Activated T-helper 1 cell treated with anti-CD3 and anti-CD28 coated beads, Interleukin-12 subunit alpha, Interleukin-12 subunit beta, Interleukin-2, Interleukin-4 antibody, amounts not matched to agents 30 ng/mL and 10 ng/mL and 1 ng/mL, durations not matched to agents 14 hours and 24 hours and 36 hours (primary cell): Measurements from ENCODE around the gene CCDC30. TPM values are rescaled to one million over a fixed set of nuclear protein-coding genes. Genes with fewer than 3 reads are reported as not detected.
"Not testable (repeated sequence)": the region's sequence is repeated elsewhere in the genome, so short reads cannot be mapped to it uniquely, and the experiment has no call there.

Source experiments
- DNase-seq: peaks from one replicate; pipeline ENCODE4 v3.0.0; 2021; ENCODE audit warnings: low spot score
- H3K27ac Mint-ChIP-seq: one replicate; pipeline ENCODE4 v1.8.0; 2021; ENCODE audit warnings: mild to moderate bottlenecking, mixed read lengths
- H3K27me3 Mint-ChIP-seq: one replicate; pipeline ENCODE4 v1.8.0; 2022; ENCODE audit warnings: mild to moderate bottlenecking, moderate library complexity, mixed read lengths; ENCODE audit not compliant: insufficient read depth
- H3K36me3 Mint-ChIP-seq: one replicate; pipeline ENCODE4 v1.8.0; 2021; ENCODE audit warnings: low read depth, mixed read lengths
- H3K4me1 Mint-ChIP-seq: one replicate; pipeline ENCODE4 v1.8.0; 2021; ENCODE audit warnings: low read depth, mixed read lengths
- H3K4me3 Mint-ChIP-seq: one replicate; pipeline ENCODE4 v1.8.0; 2021; ENCODE audit warnings: mild to moderate bottlenecking, moderate library complexity, mixed read lengths
- H3K9me3 Mint-ChIP-seq: one replicate; pipeline ENCODE4 v1.8.0; 2021; ENCODE audit warnings: mixed read lengths
- intact Hi-C: fragments of 100-400 bp; cut with micrococcal nuclease; formaldehyde crosslinking; loops from one replicate; pipeline ENCODE4 v1.15.1; 2024
- total RNA-seq: library from RNA; stranded (reverse); gene quantifications from 2 replicates; pipeline ENCODE4 v1.2.3, GENCODE V29; 2022

The CCDC30 gene
- total RNA-seq, 1 donor from 2014 or later, result 1.0 TPM

DNA sequence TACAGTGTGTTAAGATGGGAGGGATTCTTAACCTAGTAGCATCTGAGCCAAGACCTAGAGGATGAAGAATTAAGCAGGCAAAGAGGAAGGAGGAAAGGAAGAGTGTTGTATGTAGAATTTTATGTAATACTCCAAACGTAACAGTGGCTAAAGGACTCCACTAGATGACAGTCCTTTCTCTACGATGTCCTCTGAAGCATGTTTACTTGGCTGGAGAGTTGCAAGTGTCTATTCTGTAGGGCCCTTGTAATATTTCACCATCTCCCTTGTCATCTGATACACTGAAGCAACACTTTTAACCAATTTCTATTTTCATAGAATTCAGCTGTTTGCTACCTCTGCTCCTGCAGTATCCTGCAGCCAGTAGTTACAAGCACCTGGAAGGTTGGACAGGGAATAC lies 217.0 kb downstream of the CCDC30 start:
- no peaks in the 10 kb centered on the region for H3K9me3 Mint-ChIP-seq
- no peak for DNase-seq
- no peak overlapping the region for H3K27ac Mint-ChIP-seq
- H3K4me3 Mint-ChIP-seq, result peak overlapping the region; percentile 93
- H3K27me3 Mint-ChIP-seq, result no peaks in the 10 kb centered on the region
- H3K36me3 Mint-ChIP-seq, result peaks cover 49% of the 10 kb centered on the region
- H3K4me1 Mint-ChIP-seq, result peaks cover 39% of the 10 kb centered on the region
- intact Hi-C loops, result loop anchor here (5.0 kb wide), 4 partner anchors 242 to 1292 kb away; partner anchors contain the start of genes ATP6V0B, DPH2, ELOVL1 and KDM4A

DNA sequence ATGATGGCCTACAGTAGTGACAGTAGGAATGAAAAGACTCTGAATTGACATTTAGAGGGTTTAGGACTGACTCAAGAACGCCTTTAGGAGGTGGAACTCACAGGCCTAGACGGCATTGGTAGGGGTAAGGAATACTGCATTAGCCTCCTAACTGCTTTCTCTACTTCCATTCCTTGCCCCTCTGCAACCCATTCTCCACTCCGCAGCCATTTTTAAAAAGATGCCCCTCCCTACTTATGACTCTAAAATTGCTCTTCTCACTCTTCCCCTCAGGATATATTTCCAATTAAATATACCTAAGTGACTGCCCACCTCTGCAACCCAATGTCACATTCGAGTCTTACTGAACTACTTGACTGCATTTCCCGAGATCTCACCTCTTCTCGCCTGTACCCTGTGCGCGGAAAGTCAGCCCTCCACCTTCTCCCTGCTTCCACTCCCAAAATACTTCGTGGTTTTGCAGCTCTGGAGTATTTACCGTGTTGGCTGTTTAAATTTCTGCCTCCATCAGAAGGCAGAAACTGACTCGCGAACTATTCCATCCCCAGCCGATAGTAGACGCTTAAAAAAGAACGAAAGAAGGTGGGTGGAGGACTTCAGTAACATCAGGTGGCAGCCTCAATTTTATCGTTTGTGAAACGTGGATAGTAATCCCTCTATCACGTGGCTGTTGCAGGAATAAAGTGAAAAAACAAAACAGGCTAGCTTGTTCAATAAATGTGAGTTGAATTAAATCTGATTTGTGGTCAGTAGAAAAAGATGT lies 218.0 kb downstream of the CCDC30 start:
- DNase-seq, result no peak
- intact Hi-C loops, result loop anchor here (1.0 to 5.0 kb wide), 5 partner anchors 8 to 1291 kb away; partner anchors contain the start of genes ATP6V0B, DPH2, ELOVL1 and KDM4A
- Mint-ChIP-seq H3K4me1 (peaks cover 49% of the 10 kb centered on the region), H3K27me3 (no peaks in the 10 kb centered on the region), H3K27ac (peak overlapping the region; percentile 94), H3K36me3 (peaks cover 44% of the 10 kb centered on the region), H3K9me3 (no peaks in the 10 kb centered on the region), H3K4me3 (peak overlapping the region; percentile 93)

DNA sequence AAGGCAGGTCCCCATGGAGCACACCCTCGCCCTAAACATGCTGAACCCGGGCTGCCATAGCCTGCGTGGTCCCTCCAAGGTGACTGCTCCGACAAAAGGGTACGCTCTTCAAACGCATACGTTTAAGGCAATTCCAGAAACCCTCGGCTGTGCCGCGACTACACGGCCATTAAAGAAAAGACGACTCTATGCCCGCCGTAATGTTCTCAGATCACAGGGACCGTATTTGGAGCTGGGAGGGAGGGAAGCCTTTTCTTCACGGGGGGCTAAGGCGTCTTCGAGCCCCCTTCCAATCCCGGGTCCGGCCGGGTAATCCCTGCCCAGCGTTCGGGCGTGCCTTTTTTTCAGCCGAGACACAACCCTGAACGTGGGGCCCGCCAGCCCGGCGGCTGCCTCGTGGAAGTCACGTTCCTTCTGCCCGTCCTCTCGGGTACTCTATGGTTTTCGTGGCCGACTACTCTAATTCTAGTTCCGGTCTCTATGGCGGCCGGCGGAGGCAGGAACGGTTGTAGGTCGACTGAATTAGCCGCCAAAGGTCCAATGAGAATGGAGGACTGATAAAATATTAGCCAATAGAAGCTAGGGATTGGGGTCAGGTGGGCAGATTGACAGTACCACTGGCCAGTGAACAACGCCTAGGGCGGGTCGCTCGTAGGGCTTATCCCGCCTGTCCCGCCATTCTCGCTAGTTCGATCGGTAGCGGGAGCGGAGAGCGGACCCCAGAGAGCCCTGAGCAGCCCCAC lies 218.8 kb downstream of the CCDC30 start, which contains the start of gene YBX1:
Gene YBX1, plus strand, starts transcription at position 678 of the 743 bp plus-strand sequence. CDS start 148 bp downstream, outside the sequence.
- peak within 1 kb of the TSS; percentile 94 for H3K27ac Mint-ChIP-seq

DNA sequence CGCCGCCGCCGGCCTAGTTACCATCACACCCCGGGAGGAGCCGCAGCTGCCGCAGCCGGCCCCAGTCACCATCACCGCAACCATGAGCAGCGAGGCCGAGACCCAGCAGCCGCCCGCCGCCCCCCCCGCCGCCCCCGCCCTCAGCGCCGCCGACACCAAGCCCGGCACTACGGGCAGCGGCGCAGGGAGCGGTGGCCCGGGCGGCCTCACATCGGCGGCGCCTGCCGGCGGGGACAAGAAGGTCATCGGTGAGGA lies 219.3 kb downstream of the CCDC30 start:
- not testable (repeated sequence) for DNase-seq, H3K9me3 Mint-ChIP-seq, H3K27me3 Mint-ChIP-seq
- peaks cover 46% of the 10 kb centered on the region for H3K36me3 Mint-ChIP-seq
- intact Hi-C loops, result loop anchor here (1.0 to 5.0 kb wide), 12 partner anchors 24 to 1290 kb away; partner anchors contain the start of genes ATP6V0B, C1orf50, CCDC30 and DPH2
- H3K4me1 Mint-ChIP-seq, result peaks cover 61% of the 10 kb centered on the region
- peak overlapping the region; percentile 94 for H3K27ac Mint-ChIP-seq
- peak overlapping the region; percentile 93 for H3K4me3 Mint-ChIP-seq

More for the DNA sequence above, 218.8 kb downstream of the CCDC30 start, which contains the start of gene YBX1:
- Mint-ChIP-seq H3K4me3 (peak within 1 kb of the TSS; percentile 97), H3K27me3 (no peaks in the 10 kb centered on the region), H3K36me3 (peaks cover 42% of the 10 kb centered on the region), H3K9me3 (no peaks in the 10 kb centered on the region), H3K4me1 (peaks cover 57% of the 10 kb centered on the region)
- DNase-seq, result peak; percentile 93
- intact Hi-C loops, result loop anchor here (1.0 to 5.0 kb wide), 13 partner anchors 7 to 1290 kb away; partner anchors contain the start of genes ATP6V0B, C1orf50, CCDC30 and DPH2

DNA sequence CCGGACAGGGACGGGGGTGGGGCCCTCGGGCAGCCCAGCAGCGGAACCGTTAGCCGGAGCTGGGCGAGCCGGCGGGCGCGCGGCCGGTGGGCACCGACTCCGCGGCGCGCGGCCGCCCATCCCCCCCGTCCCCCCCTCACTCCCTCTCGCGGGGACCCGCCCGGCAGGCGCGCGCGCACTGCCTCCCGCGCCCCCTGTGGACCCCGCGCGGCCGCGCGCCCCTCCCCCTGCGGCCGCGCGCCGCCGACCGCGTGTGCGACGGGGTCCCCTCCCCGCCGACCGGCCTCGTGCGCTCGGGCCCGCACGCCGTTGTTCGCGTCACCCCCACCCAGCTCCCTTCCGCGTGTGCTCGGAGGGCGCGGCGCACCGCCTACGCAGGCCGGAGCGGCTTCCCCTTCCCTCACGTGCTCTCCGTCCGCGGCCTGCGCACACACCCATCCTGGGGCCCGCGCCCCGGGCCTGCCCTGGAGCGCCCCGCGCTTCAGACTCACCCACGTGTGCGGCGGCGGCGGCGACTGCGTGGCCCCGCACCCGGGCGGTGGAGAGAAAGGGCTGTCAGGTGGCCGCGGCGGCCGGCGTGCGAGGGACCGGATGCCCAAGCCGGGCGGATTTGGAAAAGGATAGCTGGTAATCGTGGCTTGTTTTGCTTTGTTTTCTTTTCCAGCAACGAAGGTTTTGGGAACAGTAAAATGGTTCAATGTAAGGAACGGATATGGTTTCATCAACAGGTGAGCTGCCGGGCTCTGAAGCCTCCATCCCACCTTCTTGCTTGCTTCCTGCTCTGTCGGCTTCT lies 219.8 kb downstream of the CCDC30 start:
- no peaks in the 10 kb centered on the region for H3K27me3 Mint-ChIP-seq
- peaks cover 49% of the 10 kb centered on the region for H3K36me3 Mint-ChIP-seq
- H3K27ac Mint-ChIP-seq, result peak overlapping the region; percentile 88
- peak overlapping the region; percentile 97 for H3K4me3 Mint-ChIP-seq
- intact Hi-C loops, result loop anchor here (1.0 to 5.0 kb wide), 12 partner anchors 25 to 1289 kb away; partner anchors contain the start of genes ATP6V0B, C1orf50, CCDC30 and DPH2
- peaks cover 66% of the 10 kb centered on the region for H3K4me1 Mint-ChIP-seq
- DNase-seq, result peak; percentile 55
- H3K9me3 Mint-ChIP-seq, result no peaks in the 10 kb centered on the region

DNA sequence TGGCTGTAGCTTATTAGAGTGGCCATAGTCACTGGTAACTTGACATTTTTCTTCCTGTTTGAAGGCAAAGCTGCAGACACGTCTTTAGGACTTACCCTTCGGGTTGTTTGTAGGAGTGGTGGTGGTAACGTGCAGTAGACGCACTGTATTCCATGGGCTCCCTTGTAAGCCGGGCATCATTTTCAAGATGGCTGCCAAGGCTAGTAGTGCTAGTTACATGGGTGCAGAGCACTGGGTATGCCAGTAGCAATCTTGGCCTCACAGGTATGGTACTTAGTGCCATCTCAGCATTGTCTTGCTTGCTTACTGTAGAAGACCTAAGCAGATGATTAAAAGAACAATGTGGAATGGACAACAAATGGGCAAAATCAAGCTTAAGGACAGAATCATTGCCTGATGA lies 221.1 kb downstream of the CCDC30 start:
- no peak for DNase-seq

DNA sequence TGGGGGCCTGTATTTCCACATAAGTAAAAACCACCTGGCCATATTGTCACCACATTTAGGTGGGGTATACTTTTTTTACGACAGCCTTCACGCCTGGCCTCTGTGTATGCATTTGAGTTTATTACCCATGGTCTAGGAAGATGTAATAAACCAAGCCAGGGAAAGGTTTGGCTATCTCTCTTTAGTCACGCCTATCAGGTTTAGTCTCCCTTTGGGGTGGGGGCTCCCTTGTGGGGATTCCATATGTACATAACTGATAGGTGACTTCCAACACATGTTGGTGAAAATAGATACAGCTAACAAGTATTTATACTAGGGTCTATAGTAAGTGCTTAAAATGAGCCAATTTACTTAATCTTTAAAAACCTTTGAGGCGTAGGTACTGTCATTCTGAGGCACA lies 223.3 kb downstream of the CCDC30 start:
- intact Hi-C loops, result no loop called here

More for the DNA sequence above, 221.1 kb downstream of the CCDC30 start:
- Mint-ChIP-seq H3K9me3 (no peaks in the 10 kb centered on the region), H3K36me3 (peaks cover 50% of the 10 kb centered on the region), H3K27ac (peak overlapping the region; percentile 88), H3K4me1 (peaks cover 78% of the 10 kb centered on the region), H3K4me3 (peak overlapping the region; percentile 97), H3K27me3 (no peaks in the 10 kb centered on the region)
- intact Hi-C loops, result loop anchor here (5.0 kb wide), 4 partner anchors 238 to 1288 kb away; partner anchors contain the start of genes ATP6V0B, DPH2, ELOVL1 and KDM4A

DNA sequence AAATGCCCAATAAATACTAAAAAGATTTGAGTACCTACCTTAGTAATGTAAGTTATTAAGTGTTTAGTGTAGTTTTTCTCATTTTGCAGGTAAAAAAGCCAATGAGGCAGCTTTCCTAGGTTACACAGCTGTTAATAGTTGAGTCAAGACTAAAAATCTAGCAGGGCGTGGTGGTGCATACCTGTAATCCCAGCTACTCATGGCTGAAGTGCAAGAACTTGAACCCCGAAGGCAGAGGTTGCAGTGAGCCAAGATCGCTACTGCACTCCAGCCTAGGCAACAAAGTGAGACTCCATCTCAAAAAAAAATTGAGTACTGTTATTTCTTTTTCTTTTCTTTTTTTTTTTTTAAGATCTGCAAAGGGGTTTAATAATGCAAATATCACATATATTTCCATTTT lies 226.8 kb downstream of the CCDC30 start:
- H3K27ac Mint-ChIP-seq, result no peak overlapping the region
- H3K36me3 Mint-ChIP-seq, result peaks cover 34% of the 10 kb centered on the region
- no peaks in the 10 kb centered on the region for H3K9me3 Mint-ChIP-seq
- intact Hi-C loops, result loop anchor here (1.0 to 2.0 kb wide), 2 partner anchors 9 to 111 kb away; no protein-coding TSS in a partner anchor
- no peaks in the 10 kb centered on the region for H3K27me3 Mint-ChIP-seq
- DNase-seq, result no peak
- no peak overlapping the region for H3K4me3 Mint-ChIP-seq
- peaks cover 94% of the 10 kb centered on the region for H3K4me1 Mint-ChIP-seq

More for the DNA sequence above, 223.3 kb downstream of the CCDC30 start:
- no peak overlapping the region for H3K27ac Mint-ChIP-seq
- no peaks in the 10 kb centered on the region for H3K27me3 Mint-ChIP-seq
- H3K4me3 Mint-ChIP-seq, result peak overlapping the region; percentile 44
- peaks cover 43% of the 10 kb centered on the region for H3K36me3 Mint-ChIP-seq
- H3K9me3 Mint-ChIP-seq, result no peaks in the 10 kb centered on the region
- H3K4me1 Mint-ChIP-seq, result peaks cover 83% of the 10 kb centered on the region
- no peak for DNase-seq

DNA sequence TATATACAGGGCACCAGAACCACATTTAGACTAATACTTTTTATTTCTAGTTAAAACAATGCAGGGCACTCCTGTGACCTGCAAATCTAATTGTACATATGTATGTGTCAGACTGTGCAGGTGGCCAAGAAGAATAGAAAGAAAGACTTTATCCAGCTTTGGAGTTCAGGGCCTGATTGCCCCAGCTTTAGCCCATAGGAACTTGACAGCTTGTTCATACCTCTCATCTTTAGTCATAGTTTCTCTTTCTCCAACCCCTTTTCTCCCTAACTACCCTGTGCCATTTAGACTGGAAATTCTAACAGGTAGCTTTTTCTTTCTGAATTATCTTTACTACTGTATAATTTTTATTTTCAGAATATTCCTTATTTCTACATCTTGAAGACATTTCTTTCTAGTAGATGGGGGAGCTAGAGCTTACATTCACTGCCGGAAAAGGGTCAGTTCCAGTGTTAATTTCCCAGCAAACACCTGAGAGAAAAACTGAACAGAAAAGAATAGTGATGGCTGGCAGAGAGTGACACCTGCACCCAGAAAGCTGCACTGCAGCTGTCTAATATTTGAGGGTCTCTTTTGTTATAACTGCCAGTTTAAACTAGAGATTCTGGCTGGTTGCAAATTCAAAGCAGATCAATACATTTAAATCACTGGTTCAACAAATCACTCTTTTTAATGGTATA lies 227.5 kb downstream of the CCDC30 start:
- Mint-ChIP-seq H3K36me3 (peaks cover 35% of the 10 kb centered on the region), H3K4me3 (no peak overlapping the region), H3K4me1 (peaks cover 94% of the 10 kb centered on the region), H3K27me3 (no peaks in the 10 kb centered on the region), H3K9me3 (no peaks in the 10 kb centered on the region), H3K27ac (peak overlapping the region; percentile 16)
- DNase-seq, result no peak
- intact Hi-C loops, result loop anchor here (2.0 kb wide), 1 partner anchor 112 kb away; no protein-coding TSS in a partner anchor

DNA sequence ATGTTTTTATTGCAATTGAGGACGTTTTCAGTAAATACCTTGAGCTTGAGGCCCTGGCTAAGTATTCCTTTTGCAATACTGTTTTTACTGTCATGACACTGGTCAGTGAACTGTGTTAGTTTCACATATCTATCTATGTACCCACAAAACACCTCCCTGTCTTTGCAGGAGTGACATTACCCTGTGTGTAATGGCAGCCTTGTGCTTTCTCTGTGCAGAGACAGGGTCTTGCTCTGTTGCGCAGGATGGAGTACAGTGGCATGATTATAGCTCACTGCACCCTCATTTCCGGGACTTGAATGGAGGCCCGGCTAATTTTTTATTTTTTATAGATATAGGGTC lies 228.0 kb downstream of the CCDC30 start:
- DNase-seq, result no peak
- H3K4me3 Mint-ChIP-seq, result no peak overlapping the region
- no peak overlapping the region for H3K27ac Mint-ChIP-seq
- peaks cover 94% of the 10 kb centered on the region for H3K4me1 Mint-ChIP-seq
- intact Hi-C loops, result loop anchor here (2.0 kb wide), 1 partner anchor 112 kb away; no protein-coding TSS in a partner anchor
- H3K27me3 Mint-ChIP-seq, result no peaks in the 10 kb centered on the region
- peaks cover 40% of the 10 kb centered on the region for H3K36me3 Mint-ChIP-seq
- no peaks in the 10 kb centered on the region for H3K9me3 Mint-ChIP-seq

DNA sequence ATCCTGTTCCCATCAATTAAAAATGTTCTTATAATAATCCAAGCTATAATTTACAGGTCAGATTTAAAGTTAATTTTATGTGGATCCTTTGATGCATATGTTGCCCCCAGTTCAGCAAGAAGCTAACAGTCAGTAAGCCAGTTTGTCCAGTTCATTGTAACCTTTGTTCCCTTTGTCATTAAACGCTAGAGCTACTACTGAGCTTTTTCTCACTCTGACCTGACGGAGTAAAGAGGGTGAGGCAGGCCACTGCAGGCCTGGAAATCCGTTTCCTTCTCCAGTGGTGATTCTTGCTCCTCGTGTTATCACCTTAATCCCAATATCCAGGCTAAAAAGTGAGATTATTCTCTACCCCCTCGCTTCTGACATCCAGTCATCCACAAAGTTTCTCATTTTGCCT lies 229.4 kb downstream of the CCDC30 start:
- H3K27me3 Mint-ChIP-seq, result no peaks in the 10 kb centered on the region
- no peak for DNase-seq
- H3K4me3 Mint-ChIP-seq, result no peak overlapping the region
- H3K4me1 Mint-ChIP-seq, result peaks cover 87% of the 10 kb centered on the region
- no peak overlapping the region for H3K27ac Mint-ChIP-seq
- intact Hi-C loops, result no loop called here
- H3K36me3 Mint-ChIP-seq, result peaks cover 45% of the 10 kb centered on the region
- H3K9me3 Mint-ChIP-seq, result no peaks in the 10 kb centered on the region

DNA sequence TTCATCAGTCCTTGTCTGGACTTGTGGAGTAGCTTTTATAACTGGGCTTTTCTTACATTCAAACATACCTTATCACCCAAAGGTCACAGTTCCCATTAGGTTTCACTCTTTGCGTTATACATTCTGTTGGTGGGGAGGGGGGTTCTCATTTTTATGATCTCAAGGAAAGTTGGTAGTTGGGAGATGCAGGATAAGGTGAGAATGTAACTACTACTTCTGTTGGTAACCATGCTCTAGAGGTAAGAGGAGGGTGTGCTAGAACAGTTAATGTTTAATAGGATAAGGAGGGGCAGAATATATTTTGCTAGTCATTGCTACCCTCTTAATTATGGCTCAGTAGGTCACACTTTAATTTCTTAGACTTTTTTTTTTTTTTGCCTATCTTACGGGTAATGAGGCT lies 229.8 kb downstream of the CCDC30 start:
- Mint-ChIP-seq H3K27ac (no peak overlapping the region), H3K27me3 (no peaks in the 10 kb centered on the region), H3K4me1 (peaks cover 83% of the 10 kb centered on the region), H3K4me3 (no peak overlapping the region), H3K36me3 (peaks cover 45% of the 10 kb centered on the region), H3K9me3 (no peaks in the 10 kb centered on the region)
- intact Hi-C loops, result no loop called here
- DNase-seq, result no peak
